Midbrain (tissue), 1 donor: ENCODE results near the gene THOC6.

Source experiments
- DNase-seq: peaks from one replicate; lab custom pipeline; 2025; lab: John Stamatoyannopoulos, UW

Gene THOC6

GRCh38 chr16:3023669-3024478 lies at the start of gene THOC6, which contains the start of gene HCFC1R1:
THOC6 (plus strand) TSS chr16:3024035; CDS start chr16:3024327, 292 bp downstream.
HCFC1R1 (minus strand) TSS chr16:3023942; CDS start chr16:3023941, 1 bp downstream.
- peak; percentile 98 for DNase-seq

GRCh38 chr16:2974319-2975056 lies 49.3 kb upstream of the THOC6 start:
- DNase-seq: no peak

- no peak for DNase-seq
Observed at GRCh38 chr16:2975161-2975795, 48.6 kb upstream of the THOC6 start.

DNA sequence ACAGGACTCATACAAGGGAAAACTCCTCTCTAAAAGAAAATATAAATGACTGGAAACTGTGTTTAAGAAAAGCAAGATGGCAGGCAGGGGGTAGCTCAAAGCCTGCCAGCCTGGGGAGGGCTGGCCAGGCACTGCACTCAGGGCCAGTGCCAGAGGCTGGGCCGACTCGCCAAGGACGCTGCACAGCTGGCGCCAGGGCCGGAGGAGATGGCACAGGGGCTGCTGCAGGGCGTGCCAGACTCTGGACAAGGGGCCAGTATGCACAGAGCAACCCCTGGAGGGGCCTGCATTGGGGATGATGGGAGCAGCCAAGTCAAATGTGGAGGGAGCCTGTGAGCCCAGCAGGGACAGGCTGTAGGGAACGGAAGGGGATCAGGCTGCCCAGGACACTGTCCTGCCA lies 47.6 kb upstream of the THOC6 start:
- peak; percentile 18 for DNase-seq

DNA sequence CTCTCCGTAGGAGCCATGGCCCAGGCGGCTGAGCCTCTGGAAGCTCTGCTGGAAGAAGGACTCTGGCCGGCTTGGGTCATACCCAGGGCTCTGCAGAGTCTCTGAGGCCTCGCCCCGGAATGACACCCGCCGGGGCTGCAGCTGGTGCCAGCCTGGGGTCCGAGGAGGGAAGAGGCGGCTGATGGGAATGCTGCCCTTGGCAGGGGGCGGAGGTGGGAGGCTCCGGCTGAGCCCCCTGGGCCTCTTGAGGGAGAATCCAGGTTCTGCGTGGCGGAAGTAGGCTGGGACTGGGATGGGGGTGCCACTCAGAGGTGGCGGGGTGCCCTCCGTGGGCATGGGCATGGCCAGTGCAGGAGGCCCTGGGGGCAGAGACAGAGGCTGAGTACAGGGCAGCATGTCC lies 47.2 kb upstream of the THOC6 start:
- DNase-seq: no peak

DNA sequence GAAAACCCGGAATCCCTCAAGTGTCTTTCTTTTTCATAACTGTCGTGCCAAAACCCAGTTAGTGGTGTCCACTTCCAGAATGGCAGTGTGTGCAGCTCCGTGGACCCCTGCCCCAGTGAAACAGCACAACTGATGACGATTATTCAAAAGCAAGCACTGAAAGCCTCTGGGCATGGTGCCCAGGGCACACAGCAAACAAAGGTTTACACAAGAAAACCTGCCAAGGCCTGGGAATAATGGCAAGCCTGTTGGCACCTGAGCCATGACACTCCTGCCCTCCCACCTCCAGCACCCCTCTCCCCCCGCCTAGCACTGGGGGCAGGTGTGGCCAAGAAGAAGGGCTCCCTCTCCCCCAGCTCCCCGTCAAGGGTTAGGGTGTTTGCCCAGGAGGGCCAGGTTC lies 46.4 kb upstream of the THOC6 start:
- DNase-seq: peak; percentile 41

GRCh38 chr16:2979669-2980226 lies 44.1 kb upstream of the THOC6 start:
- DNase-seq: no peak

DNA sequence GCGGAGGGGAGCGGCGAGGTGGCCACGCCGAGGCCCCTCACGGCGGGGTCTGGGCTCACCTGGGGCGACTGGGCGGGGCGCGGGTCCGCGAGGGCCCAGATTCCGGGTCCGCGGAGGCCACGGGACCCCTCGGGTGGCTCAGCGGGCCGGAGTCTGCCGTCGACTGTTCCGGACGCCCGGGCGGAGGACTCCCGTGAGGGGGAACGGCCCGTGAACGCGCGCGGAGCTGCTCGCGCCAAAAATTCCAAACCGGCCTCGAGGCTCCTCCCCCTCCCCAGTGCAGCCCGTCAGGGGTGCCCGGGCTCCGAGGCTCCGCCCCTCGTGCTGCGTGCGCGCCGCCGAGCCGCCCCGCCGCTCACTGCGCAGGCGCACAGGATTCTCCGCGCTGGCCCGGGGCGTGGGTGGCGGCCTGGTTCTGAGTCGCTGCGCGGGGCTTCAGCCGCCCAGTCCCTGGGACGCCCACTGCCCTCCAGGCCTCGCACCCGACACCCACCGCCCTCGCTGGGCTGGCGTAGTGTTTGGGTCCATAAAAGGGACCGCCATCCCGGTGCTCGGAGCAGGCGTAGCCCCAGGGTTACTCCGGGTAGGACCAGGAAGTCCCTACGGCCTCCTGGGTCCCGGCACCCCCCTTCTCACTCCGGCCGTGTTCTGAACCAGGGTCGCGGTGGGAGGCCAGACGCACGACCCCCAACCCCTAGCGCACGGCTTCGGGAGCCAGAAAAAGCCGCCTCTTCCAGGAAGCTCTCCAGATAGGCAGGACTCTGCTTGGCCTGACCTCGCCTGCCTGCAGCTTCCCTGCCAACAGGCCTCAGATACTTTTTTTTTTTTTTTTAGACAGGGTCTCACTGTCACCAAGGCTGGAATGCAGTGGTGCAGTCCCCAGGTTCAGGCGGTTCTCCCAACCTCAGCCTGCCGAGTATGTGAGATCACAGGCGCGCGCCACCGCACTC lies 43.3 kb upstream of the THOC6 start, which contains the start of gene PKMYT1:
TSS of gene PKMYT1 (minus strand) at position 220 of the 950 bp plus-strand sequence. CDS start 789 bp downstream, outside the sequence.
- DNase-seq: peak; percentile 89

DNA sequence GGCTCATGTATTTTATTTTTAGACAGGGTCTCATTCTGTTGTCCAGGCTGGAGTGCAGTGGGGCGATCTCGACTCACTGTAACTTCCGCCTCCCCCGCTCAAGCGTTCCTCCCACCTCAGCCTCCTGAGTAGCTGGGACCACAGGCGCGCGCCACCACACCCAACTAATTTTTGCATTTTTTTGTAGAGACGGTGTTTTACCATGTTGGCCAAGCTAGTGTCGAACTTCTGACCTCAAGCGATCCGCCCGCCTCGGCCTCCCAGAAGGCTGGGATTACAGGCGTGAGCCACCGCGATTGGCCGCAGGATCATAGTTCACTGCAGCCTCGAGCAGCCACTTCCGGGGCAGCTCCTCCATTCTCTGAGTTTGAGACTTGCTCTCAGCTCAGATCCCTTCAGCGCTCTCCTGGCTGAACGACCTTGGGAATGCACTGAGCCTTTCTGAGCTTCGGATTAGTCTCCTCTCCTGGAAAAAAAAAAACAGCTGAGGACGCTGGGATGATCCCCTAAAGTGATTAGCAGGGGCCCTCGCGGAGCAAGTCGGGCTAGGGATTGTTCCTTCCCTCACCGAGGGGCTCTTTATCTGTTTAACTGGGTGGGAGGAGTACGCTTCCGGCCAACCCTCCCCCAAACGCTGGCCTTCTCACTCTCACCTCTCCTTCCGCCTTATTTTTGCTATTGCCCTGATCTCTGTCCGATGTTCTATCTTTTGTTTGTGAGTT lies 42.5 kb upstream of the THOC6 start:
- DNase-seq: no peak

DNA sequence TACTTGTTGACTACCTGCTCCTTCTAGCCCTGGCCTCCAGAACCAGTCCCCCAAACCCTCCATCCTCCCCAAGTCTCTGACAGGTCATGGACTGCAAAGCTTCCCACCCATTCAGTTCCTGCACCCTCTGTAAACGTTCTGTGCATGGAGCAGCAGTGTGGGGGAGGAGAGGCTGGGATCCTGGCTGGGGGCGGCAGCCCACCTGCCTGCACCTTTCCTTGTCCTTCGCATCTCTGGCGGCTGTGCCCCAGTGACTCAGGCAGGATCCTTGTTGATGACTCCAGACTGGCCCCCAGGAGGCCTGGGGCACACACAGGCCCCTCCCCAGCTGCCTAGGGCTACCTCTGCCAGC lies 42.0 kb upstream of the THOC6 start:
- DNase-seq: no peak

GRCh38 chr16:2982402-2982801 lies 41.4 kb upstream of the THOC6 start:
- DNase-seq: no peak

DNA sequence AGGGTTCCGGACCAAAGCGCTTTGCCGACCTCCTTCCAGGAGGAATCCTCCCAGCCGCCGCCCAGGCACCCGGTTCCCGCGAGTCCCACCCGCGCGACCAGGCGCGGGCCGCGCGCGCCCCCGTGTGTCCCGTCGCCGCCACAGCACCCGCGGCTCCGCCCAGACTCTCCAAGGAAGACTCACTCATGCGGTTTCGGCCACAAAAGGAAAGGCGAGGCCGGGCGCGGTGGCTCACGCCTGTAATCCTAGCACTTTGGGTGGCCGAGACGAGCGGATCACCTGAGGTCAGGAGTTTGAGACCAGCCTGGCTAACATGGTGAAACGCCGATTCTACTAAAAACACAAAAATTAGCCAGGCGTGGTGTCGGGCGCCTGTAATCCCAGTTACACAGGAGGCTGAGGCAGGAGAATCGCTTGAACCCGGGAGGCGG lies 40.1 kb upstream of the THOC6 start:
- DNase-seq: peak; percentile 61

DNA sequence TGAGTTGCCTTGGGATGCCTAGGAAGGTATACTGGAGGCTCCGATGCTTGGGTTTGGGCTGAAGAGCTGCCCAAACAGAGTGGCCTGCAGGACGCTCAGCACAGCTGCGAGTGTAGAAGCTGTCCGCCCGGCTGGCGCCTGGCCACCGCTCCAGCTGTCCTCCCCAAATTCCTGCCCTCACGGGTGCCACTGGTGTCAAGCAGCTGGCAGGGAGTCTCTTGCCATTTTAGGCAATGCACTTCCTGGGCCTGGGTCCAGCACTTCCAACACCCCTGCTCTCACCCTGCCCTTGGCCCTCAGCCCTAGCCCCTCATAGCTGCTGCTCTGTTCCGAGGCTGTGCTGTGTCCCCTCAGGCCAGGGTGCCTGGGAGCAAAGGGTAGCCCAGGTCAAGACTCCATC lies 38.4 kb upstream of the THOC6 start:
- DNase-seq: no peak

GRCh38 chr16:2985893-2986355 lies 37.9 kb upstream of the THOC6 start:
- DNase-seq: no peak

DNA sequence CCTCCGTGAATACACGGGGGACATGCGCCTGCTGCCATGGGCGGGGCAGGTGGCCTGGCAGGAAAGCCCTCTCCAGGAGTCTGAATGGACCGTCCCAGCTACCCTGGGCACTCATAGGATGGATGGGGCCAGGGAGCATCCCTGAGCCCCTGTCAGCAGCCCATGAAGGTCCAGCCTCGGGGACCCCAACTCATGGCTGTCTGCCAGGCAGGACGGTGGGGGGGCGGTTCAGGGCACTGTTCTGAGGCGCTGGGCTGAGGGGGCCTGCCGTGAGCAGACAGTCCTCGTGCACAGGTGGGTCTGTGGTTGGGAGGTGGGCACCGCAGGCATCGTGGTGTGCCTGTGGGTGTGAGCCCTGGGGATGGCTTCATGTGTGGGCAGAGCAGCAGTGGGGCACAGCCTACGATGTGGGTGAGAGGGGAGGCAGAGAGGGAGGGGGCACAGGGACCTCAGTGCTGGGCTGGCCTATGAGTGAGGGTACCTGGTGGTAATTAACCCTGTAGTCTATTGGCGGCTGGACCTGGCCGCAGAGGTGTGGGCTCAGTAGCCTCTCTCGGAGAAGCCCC lies 37.1 kb upstream of the THOC6 start:
- no peak for DNase-seq

- DNase-seq: no peak
Observed at GRCh38 chr16:2987286-2987685, 36.5 kb upstream of the THOC6 start.

DNA sequence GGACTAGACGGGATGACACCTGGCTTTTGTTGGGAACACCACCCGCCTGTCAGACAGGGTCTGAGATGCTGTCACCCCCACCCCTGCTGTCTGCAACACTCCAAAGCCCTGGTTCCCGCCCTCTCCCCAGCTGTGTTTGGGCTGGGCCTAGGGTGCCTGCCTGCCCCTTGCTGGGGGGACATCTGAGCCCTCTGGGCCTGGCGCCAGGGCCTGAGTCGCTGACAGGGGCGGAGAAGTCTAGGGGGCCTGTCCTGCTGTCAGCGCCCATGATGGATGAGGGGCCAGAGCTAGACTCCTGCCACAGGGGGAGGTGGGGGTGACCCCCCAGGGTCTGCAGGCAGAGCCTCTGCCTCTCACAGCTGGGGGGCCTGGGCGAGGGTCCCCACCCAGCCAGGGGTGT lies 36.0 kb upstream of the THOC6 start:
- no peak for DNase-seq

GRCh38 chr16:2988590-2989099 lies 35.2 kb upstream of the THOC6 start:
- DNase-seq: no peak

GRCh38 chr16:2990891-2991290 lies 32.9 kb upstream of the THOC6 start:
- no peak for DNase-seq
